Astrocyte of the cerebellum (primary cell): ENCODE results near the gene MAPK14.

Source experiments
- DNase-seq: peaks from one replicate; pipeline ENCODE4 v3.0.0-alpha.2; 2011; ENCODE audit warnings: low read depth
- H3K4me3 ChIP-seq: 2 replicates; pipeline ENCODE4 v1.5.1; 2011; ENCODE audit warnings: mild to moderate bottlenecking, low read depth, low read length, moderate library complexity
- in situ Hi-C: cut with HindIII; loops from 2 replicates; pipeline ENCODE4 v1.10.0; 2017; ENCODE audit warnings: low sequenced_read_pairs
- TF ChIP-seq, protein P1 (sequence below): IDR thresholded peaks from 2 replicates; pipeline ENCODE4 v1.5.1; 2012; ENCODE audit warnings: low read length, low read depth, moderate library complexity, mild to moderate bottlenecking; ENCODE audit errors: missing control alignments

Gene MAPK14

DNA sequence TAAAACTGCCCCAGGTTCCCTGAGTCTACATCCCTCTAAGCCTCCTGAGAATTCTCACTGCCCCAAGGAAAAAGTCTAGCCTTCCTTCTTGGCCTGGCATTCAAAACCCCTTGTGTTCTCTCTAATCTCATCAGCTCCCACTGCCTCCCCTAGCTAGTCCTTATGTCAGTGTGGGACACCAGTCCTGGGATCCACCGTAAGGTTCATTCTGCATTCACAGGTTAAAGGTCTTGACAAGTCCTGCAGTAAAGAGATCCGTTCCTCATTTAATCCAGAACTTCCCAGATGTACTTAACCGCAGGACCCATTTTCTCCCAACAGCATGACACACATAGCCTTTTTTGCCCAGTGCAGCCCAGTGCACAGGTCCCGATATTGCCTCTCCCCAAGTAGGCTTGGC is 114.4 kb downstream of the MAPK14 start:
- H3K4me3 ChIP-seq, result no peak overlapping the region
- in situ Hi-C loops, result no loop called here
- DNase-seq, result no peak
- TF ChIP-seq, protein P1, sequence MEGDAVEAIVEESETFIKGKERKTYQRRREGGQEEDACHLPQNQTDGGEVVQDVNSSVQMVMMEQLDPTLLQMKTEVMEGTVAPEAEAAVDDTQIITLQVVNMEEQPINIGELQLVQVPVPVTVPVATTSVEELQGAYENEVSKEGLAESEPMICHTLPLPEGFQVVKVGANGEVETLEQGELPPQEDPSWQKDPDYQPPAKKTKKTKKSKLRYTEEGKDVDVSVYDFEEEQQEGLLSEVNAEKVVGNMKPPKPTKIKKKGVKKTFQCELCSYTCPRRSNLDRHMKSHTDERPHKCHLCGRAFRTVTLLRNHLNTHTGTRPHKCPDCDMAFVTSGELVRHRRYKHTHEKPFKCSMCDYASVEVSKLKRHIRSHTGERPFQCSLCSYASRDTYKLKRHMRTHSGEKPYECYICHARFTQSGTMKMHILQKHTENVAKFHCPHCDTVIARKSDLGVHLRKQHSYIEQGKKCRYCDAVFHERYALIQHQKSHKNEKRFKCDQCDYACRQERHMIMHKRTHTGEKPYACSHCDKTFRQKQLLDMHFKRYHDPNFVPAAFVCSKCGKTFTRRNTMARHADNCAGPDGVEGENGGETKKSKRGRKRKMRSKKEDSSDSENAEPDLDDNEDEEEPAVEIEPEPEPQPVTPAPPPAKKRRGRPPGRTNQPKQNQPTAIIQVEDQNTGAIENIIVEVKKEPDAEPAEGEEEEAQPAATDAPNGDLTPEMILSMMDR, result no peak

DNA sequence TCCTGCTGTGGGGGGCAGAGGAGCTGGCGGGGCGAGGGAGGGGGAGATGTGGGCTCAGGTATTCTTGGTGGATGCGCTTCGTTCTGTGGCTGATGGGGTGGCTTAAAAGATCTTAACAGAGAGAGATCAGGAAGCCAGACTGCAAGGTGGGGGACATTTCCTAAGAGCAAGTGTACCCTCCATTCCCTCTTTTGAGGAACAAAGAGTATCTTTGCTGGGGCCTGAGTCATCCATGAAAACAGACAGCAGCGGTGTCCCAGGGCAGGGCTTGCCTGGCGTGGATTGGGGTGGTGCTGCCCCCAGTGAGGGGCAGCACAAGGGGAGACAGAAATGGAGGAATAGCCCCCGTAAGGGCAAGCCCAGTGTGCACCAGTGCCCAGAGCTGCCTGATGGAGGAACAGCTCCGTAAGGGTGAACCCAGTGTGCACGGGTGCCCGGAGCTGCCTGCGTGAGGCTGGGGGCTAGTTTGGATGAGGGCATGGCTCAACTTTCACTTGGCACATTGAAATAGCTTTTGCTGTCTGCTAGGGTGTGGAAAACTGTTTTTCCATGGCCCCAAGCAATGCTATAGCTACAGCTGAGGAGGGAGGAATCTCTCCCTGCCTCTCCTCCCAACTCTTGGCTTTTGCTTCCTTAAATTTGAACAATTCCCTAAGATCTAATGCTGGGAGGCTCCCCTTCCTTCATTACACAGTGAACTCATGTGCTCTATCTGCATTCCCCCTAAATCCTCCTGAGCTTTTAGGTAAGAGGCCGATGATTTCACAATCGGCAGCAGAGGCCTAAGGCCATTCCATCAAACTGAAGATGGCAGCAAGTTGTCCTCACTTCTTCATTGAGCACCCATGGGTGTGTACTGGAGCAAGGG is 115.6 kb downstream of the MAPK14 start:
- DNase-seq, result no peak
- TF ChIP-seq, protein P1, result no peak
- in situ Hi-C loops, result no loop called here
- H3K4me3 ChIP-seq, result no peak overlapping the region

DNA sequence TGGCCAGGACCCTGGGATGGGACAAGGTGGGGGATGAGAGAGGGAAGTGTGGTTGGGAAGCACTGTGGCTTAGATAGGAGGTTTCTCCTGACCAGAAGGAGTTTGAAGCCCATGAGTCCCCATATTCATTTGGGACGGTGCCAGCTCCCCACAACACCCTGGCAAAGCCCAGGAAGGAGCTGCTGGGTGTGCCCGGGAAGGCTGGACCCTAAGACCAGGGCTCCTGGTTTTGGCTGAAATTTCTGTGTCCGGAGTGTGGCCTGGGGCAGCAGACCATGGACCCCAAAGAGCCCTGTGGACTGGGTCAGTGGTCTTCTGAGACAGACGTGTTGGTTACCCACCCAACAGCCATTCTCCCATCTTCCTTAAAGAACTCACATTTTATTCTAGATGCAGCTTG is 117.9 kb downstream of the MAPK14 start:
- no peak overlapping the region for H3K4me3 ChIP-seq
- in situ Hi-C loops, result no loop called here
- DNase-seq, result no peak
- TF ChIP-seq, protein P1, result no peak

DNA sequence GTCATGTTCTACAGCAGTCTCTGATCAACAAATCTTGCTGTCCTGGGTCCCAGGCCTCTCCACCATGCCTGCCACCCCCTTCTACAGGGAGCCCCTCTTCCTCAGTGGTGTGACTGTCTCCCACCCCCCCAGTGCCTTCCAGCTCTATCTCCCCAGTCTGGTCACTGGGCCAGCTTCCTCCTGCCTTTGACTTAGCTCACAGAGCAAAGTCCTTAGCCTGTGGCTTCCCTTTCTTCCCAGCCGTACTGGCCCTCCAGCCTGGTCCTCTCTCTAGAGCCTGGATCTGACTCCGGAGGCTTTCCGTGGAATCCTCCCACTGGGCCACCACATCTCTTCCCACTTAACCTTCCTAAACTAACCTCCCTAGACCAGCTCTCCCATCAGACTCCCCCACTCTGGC is 119.7 kb downstream of the MAPK14 start:
- TF ChIP-seq, protein P1, result no peak
- H3K4me3 ChIP-seq, result no peak overlapping the region
- no peak for DNase-seq
- in situ Hi-C loops, result no loop called here

DNA sequence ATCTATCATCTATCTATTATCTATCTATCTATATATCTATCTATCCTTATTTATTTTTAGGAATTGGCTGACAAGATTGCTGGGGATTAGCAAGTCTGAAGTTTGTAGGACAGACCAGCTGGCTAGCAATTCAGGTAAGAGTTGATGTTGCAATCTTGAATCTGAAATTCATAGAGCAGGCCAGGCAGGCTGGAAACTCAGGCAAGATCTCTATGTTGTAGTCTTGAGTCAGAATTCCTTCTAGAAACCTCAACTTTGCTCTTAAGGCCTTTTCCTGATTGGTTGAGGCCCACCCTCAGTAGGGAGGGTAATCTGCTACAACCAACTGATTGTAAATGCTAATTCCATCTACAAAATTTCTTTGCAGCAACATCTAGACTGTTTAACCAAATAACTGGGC is 121.9 kb downstream of the MAPK14 start:
- no peak overlapping the region for H3K4me3 ChIP-seq
- in situ Hi-C loops, result no loop called here
- DNase-seq, result no peak
- TF ChIP-seq, protein P1, result no peak

DNA sequence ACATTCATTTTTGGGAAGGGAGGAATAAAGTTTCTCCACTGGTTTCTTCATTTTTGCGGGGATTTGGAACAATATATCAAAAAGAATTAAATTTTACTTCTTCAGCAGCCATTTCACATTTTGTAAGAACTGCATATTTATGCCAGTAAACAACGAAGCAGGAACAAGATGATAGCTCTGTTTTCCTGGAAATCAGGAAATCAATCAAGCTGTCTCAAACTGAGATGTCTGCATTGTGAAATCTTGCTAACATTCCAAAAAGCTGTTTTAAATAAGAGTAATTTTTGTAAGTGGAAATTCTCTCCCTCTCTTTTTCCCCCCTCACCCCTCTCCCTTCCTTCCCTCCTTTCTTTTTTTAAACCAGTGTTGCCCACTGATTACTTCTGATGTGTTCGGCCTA is 122.7 kb downstream of the MAPK14 start:
- TF ChIP-seq, protein P1, result no peak
- no peak for DNase-seq
- H3K4me3 ChIP-seq, result no peak overlapping the region
- in situ Hi-C loops, result no loop called here
